Hepatocyte (in vitro differentiated cells): ENCODE measurements around the gene DCUN1D2. TPM values are rescaled to one million over a fixed set of nuclear protein-coding genes. Genes with fewer than 3 reads are reported as not detected.

Source experiments
- DNase-seq: peaks from one replicate; pipeline ENCODE4 v3.0.0-alpha.2; 2016; ENCODE audit warnings: low spot score
- H2AFZ ChIP-seq: fragments of 200-600 bp; sonication (generic); 2 replicates; pipeline ENCODE4 v1.6.0; 2016; ENCODE audit warnings: antibody characterized with exemption, mild to moderate bottlenecking
- H3K27ac ChIP-seq: fragments of 200-600 bp; sonication (generic); 2 replicates; pipeline ENCODE4 v1.5.1; 2016; ENCODE audit warnings: mild to moderate bottlenecking
- H3K27me3 ChIP-seq: fragments of 200-600 bp; sonication (generic); 2 replicates; pipeline ENCODE4 v1.6.1; 2016
- H3K36me3 ChIP-seq: fragments of 200-600 bp; sonication (generic); replicated peaks from 2 replicates; pipeline ENCODE4 v1.5.1; 2016; ENCODE audit warnings: low read depth; ENCODE audit not compliant: insufficient read depth
- H3K4me1 ChIP-seq: fragments of 200-600 bp; sonication (generic); 2 replicates; pipeline ENCODE4 v1.5.1; 2016; ENCODE audit warnings: mild to moderate bottlenecking, moderate library complexity; ENCODE audit not compliant: insufficient read depth
- H3K4me2 ChIP-seq: fragments of 200-600 bp; sonication (generic); 2 replicates; pipeline ENCODE4 v1.6.0; 2016
- H3K4me3 ChIP-seq: fragments of 200-600 bp; sonication (generic); 2 replicates; pipeline ENCODE4 v1.5.1; 2016; ENCODE audit warnings: mild to moderate bottlenecking
- H3K79me2 ChIP-seq: fragments of 200-600 bp; sonication (generic); 2 replicates; pipeline ENCODE4 v1.6.0; 2017; ENCODE audit warnings: mild to moderate bottlenecking
- H3K9me2 ChIP-seq: fragments of 200-600 bp; sonication (generic); replicated peaks from 2 replicates; pipeline ENCODE4 v1.6.0; 2017; ENCODE audit warnings: mild to moderate bottlenecking; ENCODE audit not compliant: insufficient read depth
- H3K9me3 ChIP-seq: fragments of 200-600 bp; sonication (generic); 2 replicates; pipeline ENCODE4 v1.5.1; 2016; ENCODE audit warnings: low read depth, mild to moderate bottlenecking
- H4K20me1 ChIP-seq: fragments of 200-600 bp; sonication (generic); 2 replicates; pipeline ENCODE4 v1.6.0; 2016; ENCODE audit warnings: mild to moderate bottlenecking; ENCODE audit not compliant: insufficient read depth, poor library complexity, severe bottlenecking
- CTCF ChIP-seq: fragments of 200-600 bp; sonication (generic); IDR thresholded peaks from 2 replicates; pipeline ENCODE4 v1.5.1; 2016; ENCODE audit warnings: antibody characterized with exemption, mild to moderate bottlenecking; ENCODE audit not compliant: poor library complexity
- EZH2 ChIP-seq: fragments of 200-600 bp; sonication (generic); IDR thresholded peaks from 2 replicates; pipeline ENCODE4 v1.6.1; 2016; ENCODE audit warnings: antibody characterized with exemption, mild to moderate bottlenecking, borderline replicate concordance
- EZH2phosphoT487 ChIP-seq: fragments of 200-600 bp; sonication (generic); IDR thresholded peaks from one replicate; pipeline ENCODE4 v1.6.1; 2018; ENCODE audit warnings: antibody characterized with exemption, mild to moderate bottlenecking, low read depth, moderate library complexity; ENCODE audit not compliant: unreplicated experiment, severe bottlenecking
- WGBS: methylation state at CpG from one replicate; pipeline ENCODE4 v1.1.6; 2016; ENCODE audit warnings: low lambda C conversion rate; ENCODE audit errors: missing lambda C conversion rate; 5-methylcytosine and 5-hydroxymethylcytosine counted together
- polyA plus RNA-seq: library from polyadenylated mRNA; unstranded; fragments of >200 nt; fragmentation: Nextera tagmentation; extraction: Ambion mirVana; gene quantifications from 2 replicates; pipeline ENCODE4 v1.2.1, GENCODE V29; 2016
- total RNA-seq: library from RNA; depleted of rRNA; stranded (reverse); fragments of >200 nt; gene quantifications from 2 replicates; pipeline ENCODE4 v1.2.3, GENCODE V29; 2014

The DCUN1D2 gene
- total and polyA plus RNA-seq, 2 experiments from 2014 or later, result 8.4 to 10.2 TPM

GRCh38 chr13:113415825-113416224 lies 74.7 kb downstream of the DCUN1D2 start:
- Histone ChIP-seq H3K36me3 (no peaks in the 10 kb centered on the region), H2AFZ (no peak overlapping the region), H3K27ac (no peak overlapping the region), H3K9me3 (no peaks in the 10 kb centered on the region), H3K27me3 (no peaks in the 10 kb centered on the region), H4K20me1 (no peaks in the 10 kb centered on the region), H3K4me3 (no peak overlapping the region), H3K4me1 (peaks cover 3% of the 10 kb centered on the region), H3K79me2 (no peaks in the 10 kb centered on the region), H3K9me2 (no peaks in the 10 kb centered on the region), H3K4me2 (no peak overlapping the region)
- no peak for DNase-seq
- no peak for TF ChIP-seq EZH2
- no peak for TF ChIP-seq CTCF
- TF ChIP-seq EZH2phosphoT487, result no peak
- 73% methylated on average over 8 of the region's 8 CpGs for WGBS

GRCh38 chr13:113415032-113415431 lies 75.5 kb downstream of the DCUN1D2 start:
- WGBS, result 90% methylated on average over 15 of the region's 15 CpGs
- no peak overlapping the region for H3K4me3 ChIP-seq
- no peaks in the 10 kb centered on the region for H3K9me2 ChIP-seq
- no peak overlapping the region for H3K4me2 ChIP-seq
- H2AFZ ChIP-seq, result no peak overlapping the region
- TF ChIP-seq EZH2phosphoT487 (no peak), CTCF (no peak), EZH2 (no peak)
- no peaks in the 10 kb centered on the region for H3K36me3 ChIP-seq
- H3K27ac ChIP-seq, result no peak overlapping the region
- no peaks in the 10 kb centered on the region for H4K20me1 ChIP-seq
- no peaks in the 10 kb centered on the region for H3K27me3 ChIP-seq
- DNase-seq, result no peak
- H3K4me1 ChIP-seq, result peaks cover 11% of the 10 kb centered on the region
- no peaks in the 10 kb centered on the region for H3K9me3 ChIP-seq
- H3K79me2 ChIP-seq, result no peaks in the 10 kb centered on the region

GRCh38 chr13:113414335-113414734 lies 76.2 kb downstream of the DCUN1D2 start:
- H3K4me1 ChIP-seq, result peaks cover 11% of the 10 kb centered on the region
- H3K9me2 ChIP-seq, result no peaks in the 10 kb centered on the region
- H3K79me2 ChIP-seq, result no peaks in the 10 kb centered on the region
- no peaks in the 10 kb centered on the region for H3K36me3 ChIP-seq
- no peak overlapping the region for H3K27ac ChIP-seq
- no peak overlapping the region for H2AFZ ChIP-seq
- no peaks in the 10 kb centered on the region for H4K20me1 ChIP-seq
- no peak for TF ChIP-seq CTCF
- no peak for TF ChIP-seq EZH2phosphoT487
- TF ChIP-seq EZH2, result no peak
- no peak overlapping the region for H3K4me3 ChIP-seq
- no peak for DNase-seq
- H3K9me3 ChIP-seq, result no peaks in the 10 kb centered on the region
- H3K27me3 ChIP-seq, result no peaks in the 10 kb centered on the region
- H3K4me2 ChIP-seq, result no peak overlapping the region
- WGBS, result 84% methylated on average over 5 of the region's 8 CpGs

- Histone ChIP-seq H3K27ac (no peak overlapping the region), H3K79me2 (no peaks in the 10 kb centered on the region), H3K36me3 (no peaks in the 10 kb centered on the region), H3K4me3 (no peak overlapping the region), H3K27me3 (no peaks in the 10 kb centered on the region), H2AFZ (no peak overlapping the region), H3K9me2 (no peaks in the 10 kb centered on the region), H4K20me1 (no peaks in the 10 kb centered on the region), H3K4me2 (no peak overlapping the region), H3K4me1 (peaks cover 11% of the 10 kb centered on the region), H3K9me3 (no peaks in the 10 kb centered on the region)
- WGBS, result 86% methylated on average over 9 of the region's 9 CpGs
- TF ChIP-seq EZH2phosphoT487 (no peak), EZH2 (no peak), CTCF (no peak)
- no peak for DNase-seq
These were observed 76.6 kb downstream of the DCUN1D2 start for GRCh38 chr13:113413898-113414282.
